HG03354 (cell line): ENCODE data around the gene EXOC3L1.

ENCODE experiments used
- ATAC-seq: cut with Tn5 transposase; IDR thresholded peaks from one replicate; pipeline ENCODE4 v1.9.1; 2021; ENCODE audit warnings: mild to moderate bottlenecking; ENCODE audit not compliant: unreplicated experiment, poor library complexity, severe bottlenecking

Gene EXOC3L1

DNA sequence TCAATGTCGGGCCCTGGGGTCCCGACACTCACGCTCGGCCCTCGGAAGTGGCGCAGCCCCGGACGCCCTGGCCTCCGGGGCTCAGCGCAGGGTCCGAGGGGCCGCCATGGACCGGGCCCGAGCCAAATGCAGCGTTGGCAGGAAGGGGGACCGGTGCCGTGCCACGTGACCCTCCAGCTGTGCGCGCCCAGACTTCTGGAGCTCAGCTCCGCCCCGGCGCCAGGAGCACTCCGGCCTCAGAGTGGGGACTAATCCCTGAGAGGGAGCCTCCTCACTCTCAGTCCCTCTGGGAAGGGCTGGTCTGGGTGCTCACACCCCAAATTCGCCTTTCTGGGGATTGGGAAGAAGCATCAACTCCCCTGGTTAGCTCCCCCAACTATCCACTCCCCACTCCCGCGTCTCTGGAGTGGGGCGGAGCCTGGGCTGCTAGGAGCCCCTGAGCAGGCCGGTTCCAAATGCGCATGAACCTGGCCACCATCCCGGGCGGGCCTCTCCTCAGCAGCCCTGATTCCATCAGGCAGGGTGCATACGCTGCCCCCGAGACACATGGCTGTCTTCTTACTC is 39.0 kb downstream of the EXOC3L1 start, which contains the start of gene B3GNT9:
TSS of gene B3GNT9 (minus strand) at position 166 of the 564 bp plus-strand sequence. CDS start 513 bp downstream, outside the sequence.
- ATAC-seq, result peak; percentile 62

DNA sequence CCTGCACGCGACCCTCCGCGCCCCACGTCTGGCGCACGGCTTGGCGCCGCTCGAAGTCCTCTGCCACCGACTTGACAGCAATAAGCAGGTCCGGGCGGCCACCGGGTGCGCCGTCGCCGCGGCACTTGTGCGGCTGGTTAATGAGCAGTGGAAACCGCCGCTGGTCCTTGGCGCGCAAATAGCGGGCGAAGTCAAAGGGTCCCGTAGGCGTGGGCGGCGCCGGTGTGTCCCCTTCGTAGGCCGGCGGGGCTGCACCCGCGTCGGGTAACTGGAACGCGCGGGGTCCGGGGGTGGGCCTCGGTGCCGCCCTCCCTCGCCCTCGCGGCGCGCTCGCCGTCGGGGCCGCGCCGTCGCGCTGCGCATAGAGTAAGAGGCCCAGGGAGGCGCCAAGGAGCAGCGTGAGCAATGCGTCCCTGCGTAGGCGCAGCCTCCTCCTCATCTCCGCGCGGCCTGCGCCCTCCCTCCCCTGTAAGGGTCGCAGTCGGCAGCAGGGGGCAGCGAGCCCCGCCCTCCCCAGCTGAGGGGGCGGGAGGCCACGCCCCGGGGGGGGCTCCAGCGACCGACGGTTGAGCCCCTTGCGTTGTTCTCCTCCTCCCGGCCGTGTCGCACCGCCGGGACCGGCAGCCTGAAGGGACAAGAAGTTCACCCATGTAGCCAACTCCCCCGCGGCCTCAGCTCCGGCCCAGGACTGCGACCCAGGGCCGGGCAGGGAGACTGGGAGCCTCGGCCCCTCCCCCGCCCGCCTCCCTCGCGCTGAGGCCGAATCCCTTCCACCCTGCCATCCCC is 39.7 kb downstream of the EXOC3L1 start:
- peak; percentile 40 for ATAC-seq

DNA sequence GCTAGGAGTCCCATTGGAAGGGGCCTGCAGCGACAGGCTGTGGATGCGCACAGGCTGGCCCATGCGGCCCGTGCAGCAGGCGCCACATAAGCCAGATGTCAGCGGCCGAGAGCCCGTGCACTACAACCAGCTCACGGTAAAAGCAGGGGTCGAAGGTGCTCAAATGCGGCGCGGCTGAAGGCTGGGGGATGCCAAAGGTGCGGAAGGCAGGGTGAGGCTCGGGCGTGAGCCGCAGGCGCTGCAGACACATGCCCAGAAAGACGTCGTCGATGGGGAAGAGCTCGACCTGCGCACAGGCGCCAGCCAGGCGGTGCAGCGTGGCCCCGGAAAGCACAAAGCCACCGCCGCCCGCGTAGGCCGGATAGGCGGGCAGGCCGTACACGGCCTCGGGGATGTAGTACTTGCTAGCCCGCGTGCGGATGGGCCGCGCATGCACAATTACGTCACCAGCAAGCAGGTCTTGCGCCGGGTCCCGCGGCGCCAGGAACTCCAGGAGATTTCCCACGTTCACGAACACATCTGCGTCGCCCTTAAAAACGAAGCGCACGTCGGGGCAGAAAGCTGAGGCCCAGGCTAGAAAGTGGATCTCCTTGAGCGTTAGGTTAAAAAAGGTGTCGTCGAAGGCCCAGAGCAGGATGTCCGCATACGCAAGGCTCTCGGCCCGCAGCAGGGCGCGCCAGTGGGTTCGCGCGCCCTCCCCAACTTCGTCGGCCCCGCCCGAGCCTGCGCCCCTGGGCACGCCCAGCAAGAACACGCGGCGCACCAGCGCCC is 40.5 kb downstream of the EXOC3L1 start:
- ATAC-seq, result no peak

DNA sequence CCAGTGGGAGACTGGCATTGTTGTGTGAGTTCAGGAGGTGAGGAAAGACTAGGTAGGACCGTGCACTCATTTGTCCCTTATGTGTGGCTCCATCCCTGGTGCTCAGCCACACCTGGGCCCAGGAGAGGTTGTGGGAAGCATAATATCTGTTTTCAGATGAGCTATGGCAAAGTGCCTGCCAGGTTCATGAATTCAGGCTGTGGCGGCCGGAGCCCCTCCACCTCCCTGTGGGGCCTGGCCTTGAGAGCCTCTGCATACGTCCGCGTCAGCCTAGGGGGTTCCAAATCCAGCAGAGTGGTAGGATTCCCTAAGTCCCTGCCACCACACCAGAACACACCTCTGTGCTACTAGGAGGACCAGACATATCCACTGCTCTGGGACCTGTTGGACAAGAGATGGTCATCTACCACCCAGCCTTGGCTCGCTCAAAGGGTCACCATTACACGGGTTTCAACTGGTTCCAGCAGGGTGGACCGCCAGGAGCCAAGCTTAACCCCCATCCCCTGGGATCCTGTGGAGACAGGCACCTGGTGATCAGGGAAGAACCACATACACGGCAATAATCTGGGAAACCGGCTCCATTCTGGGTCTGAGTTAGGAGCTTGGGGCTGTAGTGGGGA is 41.2 kb downstream of the EXOC3L1 start:
- ATAC-seq, result no peak

DNA sequence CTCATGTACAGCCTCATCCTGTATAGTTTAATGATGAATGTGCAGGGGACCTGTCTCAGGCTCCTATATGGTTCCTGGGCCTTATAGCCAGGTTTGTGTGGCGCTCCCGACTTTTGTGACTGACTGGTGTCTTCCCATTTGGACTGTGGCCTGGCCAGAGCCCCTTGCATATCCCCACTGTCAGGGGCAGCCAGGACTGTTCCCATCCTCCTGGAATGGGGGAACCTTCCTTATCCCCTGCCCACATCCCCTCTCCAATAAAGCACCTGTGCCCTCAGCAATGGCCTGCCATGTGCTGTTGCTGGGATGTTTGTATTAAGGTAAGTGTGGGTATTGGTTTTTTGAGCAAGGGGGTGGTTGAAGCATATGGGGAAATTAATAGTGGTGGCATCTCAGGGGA is 41.7 kb downstream of the EXOC3L1 start:
- no peak for ATAC-seq

DNA sequence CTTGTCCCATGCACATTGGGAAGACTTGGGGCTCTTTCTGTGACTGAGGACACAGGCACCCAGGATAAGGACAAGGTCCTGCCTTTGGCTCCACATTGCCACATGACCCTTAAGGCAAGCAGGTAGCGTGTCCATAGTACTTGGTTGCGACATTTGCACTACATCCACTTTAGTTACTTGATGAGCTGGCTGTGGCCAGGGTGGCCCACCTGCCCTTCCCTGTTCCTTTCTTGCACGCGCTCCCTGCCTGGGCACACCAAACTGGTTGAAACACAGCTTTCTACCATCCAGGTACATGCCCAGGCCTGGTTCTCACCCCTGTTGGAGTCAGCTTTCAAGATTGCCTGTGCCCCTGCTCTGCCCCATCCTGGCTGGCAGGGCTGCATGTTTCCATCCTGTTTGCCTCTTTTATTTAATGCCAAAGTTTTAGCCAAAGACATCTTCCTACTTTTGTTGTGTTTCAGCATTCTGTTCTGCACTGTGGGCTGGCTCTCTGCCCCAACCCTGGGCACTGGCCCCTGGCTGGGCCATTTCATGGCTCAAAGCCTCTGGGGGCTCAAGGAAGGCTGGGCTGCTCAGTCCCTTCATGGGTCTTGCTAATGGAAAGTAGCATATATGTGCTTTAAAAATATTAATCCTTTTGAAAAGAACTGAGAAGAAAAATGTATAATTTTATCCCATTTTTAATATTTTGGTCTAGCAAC is 42.3 kb downstream of the EXOC3L1 start:
- ATAC-seq, result no peak

DNA sequence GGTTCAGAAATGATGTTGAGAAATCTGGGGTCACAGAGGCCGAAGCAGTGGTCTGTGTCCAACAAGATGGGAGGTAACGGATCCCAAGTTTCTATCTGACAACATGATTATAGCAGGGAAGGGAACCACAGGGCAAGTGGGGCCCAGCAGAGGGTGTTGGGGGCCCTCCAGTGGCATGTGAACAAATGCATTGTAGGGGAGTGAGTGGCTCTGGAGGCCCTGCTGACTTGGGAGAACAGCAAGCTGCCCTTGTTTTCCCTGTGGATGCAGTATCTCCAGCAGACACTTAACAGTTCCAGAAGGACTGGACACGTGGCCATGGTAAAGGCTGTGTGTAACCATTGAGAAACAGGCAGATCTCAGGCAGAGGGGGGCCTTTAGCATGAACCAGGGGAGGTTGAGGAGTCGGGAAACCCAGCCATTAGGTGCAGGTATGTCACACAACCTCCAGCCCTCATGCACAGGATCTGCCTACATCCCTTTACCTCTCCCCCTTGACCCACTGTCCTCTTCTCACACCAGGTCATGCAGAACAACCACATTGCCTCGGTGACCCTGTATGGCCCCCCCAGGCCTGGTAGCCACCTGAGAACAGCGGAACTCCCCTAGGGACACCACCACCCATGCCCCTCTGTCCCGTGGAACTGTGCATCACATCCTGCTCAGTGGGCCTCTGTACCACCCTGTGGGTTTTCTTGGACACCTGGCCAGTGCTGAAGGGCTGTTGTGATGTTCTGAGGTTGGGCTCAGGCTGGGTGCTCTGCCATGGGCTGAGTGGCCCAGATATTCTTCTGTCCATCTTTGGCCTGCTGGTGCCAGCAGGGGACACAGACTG is 43.2 kb downstream of the EXOC3L1 start:
- ATAC-seq, result no peak

DNA sequence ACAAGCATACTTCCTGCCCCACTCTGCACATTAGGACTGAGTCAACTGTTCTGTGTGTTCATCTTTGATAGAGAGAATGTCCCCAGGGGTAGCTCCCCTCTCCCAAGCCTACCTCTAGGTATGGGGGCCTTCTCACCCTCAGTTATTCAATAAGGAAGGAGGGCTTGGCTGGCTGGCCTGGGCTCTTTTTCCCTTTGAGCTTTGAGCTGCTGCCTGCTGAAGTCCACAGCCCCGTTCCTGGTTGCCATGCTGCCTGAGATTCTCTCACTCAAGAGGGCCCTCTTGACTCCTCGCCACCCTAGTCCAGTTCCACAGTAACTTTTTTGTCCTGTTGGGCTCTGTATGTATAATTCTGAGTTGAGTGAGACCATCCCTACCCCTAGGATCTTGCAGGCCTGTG is 44.2 kb downstream of the EXOC3L1 start:
- no peak for ATAC-seq

DNA sequence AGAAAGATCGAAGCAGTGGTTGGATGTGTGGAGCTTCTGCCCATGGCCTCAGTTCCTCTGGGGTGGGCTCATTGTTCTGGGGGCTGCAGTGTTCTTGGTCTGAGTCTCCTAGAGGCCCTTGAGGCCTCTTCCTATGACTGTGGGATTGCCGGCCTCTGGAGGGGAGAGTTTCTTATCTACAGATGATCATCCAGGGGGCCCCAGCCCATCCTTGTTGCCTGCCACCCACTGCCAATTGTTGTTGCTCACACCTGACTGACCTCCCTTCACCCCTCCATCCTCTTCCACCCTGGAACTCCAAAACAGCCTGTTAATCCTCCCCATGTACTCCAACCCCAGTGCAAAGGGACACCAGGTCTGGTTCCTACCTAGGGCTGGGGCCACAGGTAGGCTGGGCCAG is 45.0 kb downstream of the EXOC3L1 start:
- no peak for ATAC-seq

DNA sequence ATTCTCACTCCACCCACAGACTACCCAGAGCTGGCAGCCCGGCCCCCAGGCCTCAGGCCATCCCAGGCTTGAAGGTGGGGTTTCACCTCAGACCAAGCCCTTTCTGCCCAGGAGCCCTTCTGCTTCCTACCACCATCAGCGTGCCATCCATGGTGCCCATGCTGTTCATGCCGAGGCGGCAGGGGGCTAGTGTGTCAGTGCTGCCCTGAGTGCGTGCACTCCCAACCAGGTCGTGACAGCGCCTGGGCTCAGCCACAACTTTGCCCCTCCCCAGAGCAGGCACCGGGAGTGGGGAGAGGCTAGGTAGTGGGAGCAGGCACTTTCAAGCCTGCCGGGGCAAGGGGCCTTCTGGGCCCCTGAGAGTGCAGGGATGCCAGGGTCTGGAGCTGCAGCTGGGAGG is 47.6 kb downstream of the EXOC3L1 start:
- ATAC-seq, result no peak

DNA sequence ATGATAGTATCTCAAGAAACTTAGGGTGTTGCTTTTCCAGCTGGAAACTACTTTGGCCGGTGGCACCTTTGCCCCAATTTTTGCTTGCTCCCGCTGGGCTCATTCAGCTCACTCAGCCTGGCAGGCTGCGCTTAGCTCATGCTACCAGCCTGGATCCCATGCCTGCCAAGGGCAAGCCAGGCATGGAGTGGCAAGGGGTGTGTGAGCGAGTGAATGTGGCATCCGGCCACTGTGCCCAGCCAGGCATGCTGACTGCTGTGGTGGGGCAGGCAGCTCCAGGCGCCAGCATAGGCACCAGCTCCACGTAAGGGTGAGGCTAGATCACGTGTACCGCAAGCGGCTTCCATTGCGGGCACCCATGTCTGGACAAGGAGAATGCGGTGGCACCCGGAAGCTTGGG is 48.5 kb downstream of the EXOC3L1 start:
- no peak for ATAC-seq

DNA sequence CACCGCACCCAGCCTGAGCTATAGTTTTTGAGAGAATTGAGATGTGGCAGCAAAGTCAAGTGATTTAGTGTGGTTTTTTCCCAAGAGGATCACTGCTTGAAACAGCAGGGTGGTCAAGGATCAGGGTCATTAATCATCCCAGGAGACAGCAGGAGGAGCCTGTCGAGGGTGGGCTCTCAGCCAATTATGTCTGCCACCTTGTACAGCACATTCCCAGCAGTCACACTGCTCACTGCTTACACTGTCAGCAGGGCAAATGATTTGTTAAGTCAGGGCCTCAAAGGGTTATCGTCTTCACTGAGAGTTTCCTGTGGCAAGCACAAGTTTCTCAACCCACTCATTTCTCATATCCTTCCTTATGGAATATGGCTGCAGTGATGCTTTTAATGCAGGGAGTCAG is 52.3 kb downstream of the EXOC3L1 start:
- ATAC-seq, result no peak
